Glutamatergic neuron (in vitro differentiated cells): Measurements from ENCODE around the gene TENT4B. TPM values are rescaled to one million over a fixed set of nuclear protein-coding genes. Genes with fewer than 3 reads are reported as not detected.
"Not testable (repeated sequence)": the region's sequence is repeated elsewhere in the genome, so short reads cannot be mapped to it uniquely, and the experiment has no call there.

Source experiments
- DNase-seq: peaks from one replicate; pipeline ENCODE4 v3.0.0; 2022
- H3K27ac Mint-ChIP-seq: one replicate; pipeline ENCODE4 v1.8.0; 2020; ENCODE audit warnings: mild to moderate bottlenecking, mixed read lengths, inconsistent platforms; ENCODE audit not compliant: unreplicated experiment
- H3K27me3 Mint-ChIP-seq: one replicate; pipeline ENCODE4 v1.8.0; 2020; ENCODE audit warnings: mild to moderate bottlenecking, moderate library complexity, mixed read lengths, inconsistent platforms; ENCODE audit not compliant: unreplicated experiment
- H3K36me3 Mint-ChIP-seq: one replicate; pipeline ENCODE4 v1.8.0; 2020; ENCODE audit warnings: mild to moderate bottlenecking, mixed read lengths, inconsistent platforms; ENCODE audit not compliant: unreplicated experiment
- H3K4me1 Mint-ChIP-seq: one replicate; pipeline ENCODE4 v1.8.0; 2020; ENCODE audit warnings: mild to moderate bottlenecking, low read depth, mixed read lengths, inconsistent platforms; ENCODE audit not compliant: unreplicated experiment
- H3K4me3 Mint-ChIP-seq: one replicate; pipeline ENCODE4 v1.8.0; 2020; ENCODE audit warnings: mild to moderate bottlenecking, mixed read lengths, inconsistent platforms; ENCODE audit not compliant: unreplicated experiment
- H3K9me3 Mint-ChIP-seq: one replicate; pipeline ENCODE4 v1.8.0; 2020; ENCODE audit warnings: mild to moderate bottlenecking, moderate library complexity, mixed read lengths, inconsistent platforms; ENCODE audit not compliant: unreplicated experiment
- total RNA-seq: library from RNA; stranded (reverse); fragmentation: NEBNext Ultra II Directional; extraction: Animal tissue kit (Norgen Biotek cat#: 25700); gene quantifications from one replicate; pipeline ENCODE4 v1.2.1, GENCODE V29; 2021; ENCODE audit not compliant: unreplicated experiment
- TF ChIP-seq, protein P1 (sequence below): fragments of 200-600 bp; sonication (generic); IDR thresholded peaks from one replicate; pipeline ENCODE4 v1.5.0; 2021; ENCODE audit not compliant: partially characterized antibody, unreplicated experiment

TENT4B gene
- total RNA-seq, 1 donor from 2014 or later = 9.5 TPM

- no peaks in the 10 kb centered on the region for H3K36me3 Mint-ChIP-seq
- no peaks in the 10 kb centered on the region for H3K27me3 Mint-ChIP-seq
- DNase-seq = no peak
- TF ChIP-seq, protein P1, sequence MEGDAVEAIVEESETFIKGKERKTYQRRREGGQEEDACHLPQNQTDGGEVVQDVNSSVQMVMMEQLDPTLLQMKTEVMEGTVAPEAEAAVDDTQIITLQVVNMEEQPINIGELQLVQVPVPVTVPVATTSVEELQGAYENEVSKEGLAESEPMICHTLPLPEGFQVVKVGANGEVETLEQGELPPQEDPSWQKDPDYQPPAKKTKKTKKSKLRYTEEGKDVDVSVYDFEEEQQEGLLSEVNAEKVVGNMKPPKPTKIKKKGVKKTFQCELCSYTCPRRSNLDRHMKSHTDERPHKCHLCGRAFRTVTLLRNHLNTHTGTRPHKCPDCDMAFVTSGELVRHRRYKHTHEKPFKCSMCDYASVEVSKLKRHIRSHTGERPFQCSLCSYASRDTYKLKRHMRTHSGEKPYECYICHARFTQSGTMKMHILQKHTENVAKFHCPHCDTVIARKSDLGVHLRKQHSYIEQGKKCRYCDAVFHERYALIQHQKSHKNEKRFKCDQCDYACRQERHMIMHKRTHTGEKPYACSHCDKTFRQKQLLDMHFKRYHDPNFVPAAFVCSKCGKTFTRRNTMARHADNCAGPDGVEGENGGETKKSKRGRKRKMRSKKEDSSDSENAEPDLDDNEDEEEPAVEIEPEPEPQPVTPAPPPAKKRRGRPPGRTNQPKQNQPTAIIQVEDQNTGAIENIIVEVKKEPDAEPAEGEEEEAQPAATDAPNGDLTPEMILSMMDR = no peak
- peaks cover 2% of the 10 kb centered on the region for H3K4me1 Mint-ChIP-seq
- no peak overlapping the region for H3K4me3 Mint-ChIP-seq
- no peak overlapping the region for H3K27ac Mint-ChIP-seq
- peaks cover 3% of the 10 kb centered on the region for H3K9me3 Mint-ChIP-seq
Observed at GRCh38 chr16:50169555-50170096, 16.5 kb downstream of the TENT4B start.

- H3K27me3 Mint-ChIP-seq, H3K9me3 Mint-ChIP-seq, H3K4me1 Mint-ChIP-seq: not testable (repeated sequence)
Observed at GRCh38 chr16:50171773-50172172, 18.7 kb downstream of the TENT4B start.

DNA sequence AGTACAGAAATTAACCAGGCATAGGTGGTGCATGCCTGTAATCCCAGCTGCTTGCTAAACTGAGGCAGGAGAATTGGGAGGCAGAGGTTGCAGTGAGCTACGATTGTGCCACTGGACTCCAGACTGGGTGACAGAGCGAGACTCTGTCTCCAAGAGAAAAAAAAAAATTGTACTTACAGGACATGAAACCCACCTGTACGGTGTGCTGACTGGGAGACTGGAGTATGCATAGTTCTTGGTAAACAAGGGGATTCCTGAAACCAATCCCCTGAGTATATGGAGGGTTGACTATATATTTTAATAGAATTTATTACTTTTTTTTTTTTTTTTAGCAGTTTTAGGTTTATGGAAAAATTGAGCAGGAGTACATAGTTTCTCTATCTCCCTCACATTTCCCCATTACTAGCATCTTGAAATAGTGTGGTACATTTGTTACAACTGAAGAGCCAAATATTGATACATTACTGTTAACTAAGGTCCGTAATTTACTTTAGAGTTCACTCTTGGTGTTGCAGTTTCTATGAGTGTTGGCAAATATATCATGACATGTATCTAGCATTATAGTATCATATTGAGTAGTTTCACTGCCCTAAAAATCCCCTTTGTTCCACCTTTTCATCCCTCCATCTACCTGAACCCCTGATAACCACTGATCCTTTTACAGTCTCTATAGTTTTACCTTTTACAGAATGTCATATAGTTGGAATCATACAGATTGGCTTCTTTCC lies 19.3 kb downstream of the TENT4B start:
- Mint-ChIP-seq H3K27me3 (peaks cover 1% of the 10 kb centered on the region), H3K9me3 (peaks cover 4% of the 10 kb centered on the region), H3K4me3 (no peak overlapping the region), H3K4me1 (no peaks in the 10 kb centered on the region), H3K36me3 (peaks cover 3% of the 10 kb centered on the region), H3K27ac (no peak overlapping the region)
- DNase-seq = no peak
- TF ChIP-seq, protein P1 = no peak

More at GRCh38 chr16:50171773-50172172, 18.7 kb downstream of the TENT4B start:
- not testable (repeated sequence) for H3K4me3 Mint-ChIP-seq, H3K27ac Mint-ChIP-seq, DNase-seq, H3K36me3 Mint-ChIP-seq

DNA sequence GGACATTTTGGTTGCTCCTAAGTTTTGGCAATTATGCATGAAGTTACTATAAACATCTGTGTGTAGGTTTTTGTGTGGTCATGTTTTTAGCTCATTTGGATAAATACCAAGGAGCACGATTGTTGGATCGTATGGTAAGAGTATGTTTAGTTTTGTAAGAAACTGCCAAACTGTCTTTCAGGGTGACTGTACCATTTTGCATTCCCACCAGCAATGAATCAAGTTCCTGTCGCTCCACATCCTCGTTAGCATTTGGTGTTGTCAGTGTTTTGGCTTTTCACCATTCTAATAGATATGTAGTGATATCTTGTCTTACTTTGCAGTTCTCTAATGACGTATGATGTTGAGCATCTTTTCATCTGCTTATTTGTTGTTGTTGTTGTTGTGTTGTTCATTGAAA lies 20.2 kb downstream of the TENT4B start:
- H3K27ac Mint-ChIP-seq = no peak overlapping the region
- H3K9me3 Mint-ChIP-seq = peaks cover 5% of the 10 kb centered on the region
- no peak for DNase-seq
- no peaks in the 10 kb centered on the region for H3K4me1 Mint-ChIP-seq
- TF ChIP-seq, protein P1 = no peak
- peaks cover 1% of the 10 kb centered on the region for H3K27me3 Mint-ChIP-seq
- H3K36me3 Mint-ChIP-seq = peaks cover 9% of the 10 kb centered on the region
- no peak overlapping the region for H3K4me3 Mint-ChIP-seq

DNA sequence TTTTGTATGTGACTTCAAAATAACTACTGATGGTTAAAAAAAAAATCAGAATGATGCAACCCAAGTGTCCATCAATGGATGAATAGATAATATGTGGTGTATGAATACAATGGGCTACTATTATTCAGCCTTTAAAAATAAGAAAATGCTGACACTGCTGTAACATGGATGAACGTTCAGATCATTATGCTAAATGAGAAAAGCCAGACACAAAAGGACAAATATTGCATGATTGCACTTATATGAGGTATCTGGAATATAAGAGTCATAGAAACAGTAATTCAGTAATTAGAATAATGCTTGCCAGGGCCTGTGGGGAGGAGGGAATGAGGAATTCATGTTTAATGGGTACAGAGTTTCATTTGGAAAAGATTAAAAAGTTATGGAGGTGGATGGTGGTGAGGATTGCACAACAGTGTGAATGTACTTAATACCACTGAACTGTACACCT lies 25.4 kb downstream of the TENT4B start:
- TF ChIP-seq, protein P1 = no peak
- H3K36me3 Mint-ChIP-seq = peaks cover 9% of the 10 kb centered on the region
- H3K4me1 Mint-ChIP-seq = peaks cover 2% of the 10 kb centered on the region
- H3K9me3 Mint-ChIP-seq = peaks cover 4% of the 10 kb centered on the region
- H3K4me3 Mint-ChIP-seq = no peak overlapping the region
- DNase-seq = no peak
- peaks cover 3% of the 10 kb centered on the region for H3K27me3 Mint-ChIP-seq
- H3K27ac Mint-ChIP-seq = no peak overlapping the region
